Cardiac fibroblast (primary cell): ENCODE data around the gene TMEM184B.
A peak's percentile ranks its signal among the peaks of the same experiment; 100 is the strongest.

Source experiments
- DNase-seq, 2 donors: peaks; one replicate each; pipeline versions ENCODE4 v3.0.0 to v3.0.0-alpha.2; 2010; ENCODE audit warnings: low read depth in 2 of 2
- H3K4me3 ChIP-seq, 2 donors: replicated peaks in 1 of 2; 1 replicate in 1 of 2; 2 replicates in 1 of 2; pipeline ENCODE4 v1.5.1; 2011; ENCODE audit warnings: low read depth in 2 of 2, low read length in 2 of 2, mild to moderate bottlenecking in 2 of 2, moderate library complexity in 1 of 2
- TF ChIP-seq, protein P1 (sequence below): IDR thresholded peaks from one replicate; pipeline ENCODE4 v1.5.1; 2011; ENCODE audit warnings: low read depth, mild to moderate bottlenecking, low read length, inconsistent platforms

TMEM184B gene

DNA sequence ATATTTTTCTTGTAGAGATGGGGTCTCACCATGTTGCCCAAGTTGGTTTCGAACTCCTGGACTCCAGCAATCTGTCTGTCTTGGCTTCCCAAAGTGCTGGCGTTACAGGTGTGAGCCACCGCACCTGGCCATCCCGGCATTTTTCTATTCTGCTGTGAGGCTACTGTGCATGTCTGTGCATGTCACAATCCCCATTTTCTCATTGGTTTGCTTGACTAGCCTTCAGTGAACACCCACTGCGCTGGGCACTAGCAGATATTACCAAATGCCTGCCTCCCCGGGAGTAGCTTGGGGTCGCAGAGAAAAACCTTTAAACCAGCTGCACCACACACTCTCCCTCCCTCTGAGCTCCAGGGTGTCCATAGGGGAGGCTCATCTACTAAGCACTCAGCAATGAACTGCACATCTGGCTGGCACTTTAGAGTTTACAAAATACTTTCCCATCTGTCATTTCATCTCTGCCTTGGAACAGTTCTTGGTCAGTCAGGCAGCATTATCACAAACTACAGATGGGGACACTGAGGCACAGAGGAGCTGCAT is 39.5 kb upstream of the TMEM184B start:
- TF ChIP-seq, protein P1, sequence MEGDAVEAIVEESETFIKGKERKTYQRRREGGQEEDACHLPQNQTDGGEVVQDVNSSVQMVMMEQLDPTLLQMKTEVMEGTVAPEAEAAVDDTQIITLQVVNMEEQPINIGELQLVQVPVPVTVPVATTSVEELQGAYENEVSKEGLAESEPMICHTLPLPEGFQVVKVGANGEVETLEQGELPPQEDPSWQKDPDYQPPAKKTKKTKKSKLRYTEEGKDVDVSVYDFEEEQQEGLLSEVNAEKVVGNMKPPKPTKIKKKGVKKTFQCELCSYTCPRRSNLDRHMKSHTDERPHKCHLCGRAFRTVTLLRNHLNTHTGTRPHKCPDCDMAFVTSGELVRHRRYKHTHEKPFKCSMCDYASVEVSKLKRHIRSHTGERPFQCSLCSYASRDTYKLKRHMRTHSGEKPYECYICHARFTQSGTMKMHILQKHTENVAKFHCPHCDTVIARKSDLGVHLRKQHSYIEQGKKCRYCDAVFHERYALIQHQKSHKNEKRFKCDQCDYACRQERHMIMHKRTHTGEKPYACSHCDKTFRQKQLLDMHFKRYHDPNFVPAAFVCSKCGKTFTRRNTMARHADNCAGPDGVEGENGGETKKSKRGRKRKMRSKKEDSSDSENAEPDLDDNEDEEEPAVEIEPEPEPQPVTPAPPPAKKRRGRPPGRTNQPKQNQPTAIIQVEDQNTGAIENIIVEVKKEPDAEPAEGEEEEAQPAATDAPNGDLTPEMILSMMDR: no peak
- peak overlapping the region in 1 of 2 donors; percentile 82 for H3K4me3 ChIP-seq
- DNase-seq: no peak

DNA sequence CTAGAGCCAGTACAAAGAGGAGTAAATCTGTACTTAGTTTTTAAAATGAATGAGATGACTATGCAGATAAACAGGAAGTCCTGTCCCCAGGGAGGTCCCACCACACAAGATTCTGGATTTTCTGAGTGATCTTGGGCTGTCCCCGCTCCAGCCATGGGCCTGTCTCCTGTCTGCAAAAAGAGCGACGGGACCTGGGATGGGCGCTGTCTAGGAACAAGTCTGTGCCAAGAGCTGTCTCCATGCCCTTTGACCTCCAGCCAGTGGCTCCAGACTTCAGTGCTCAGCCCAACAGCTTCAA is 38.5 kb upstream of the TMEM184B start:
- no peak overlapping the region for H3K4me3 ChIP-seq
- TF ChIP-seq, protein P1: no peak
- DNase-seq: peak; percentile 28 to 72

DNA sequence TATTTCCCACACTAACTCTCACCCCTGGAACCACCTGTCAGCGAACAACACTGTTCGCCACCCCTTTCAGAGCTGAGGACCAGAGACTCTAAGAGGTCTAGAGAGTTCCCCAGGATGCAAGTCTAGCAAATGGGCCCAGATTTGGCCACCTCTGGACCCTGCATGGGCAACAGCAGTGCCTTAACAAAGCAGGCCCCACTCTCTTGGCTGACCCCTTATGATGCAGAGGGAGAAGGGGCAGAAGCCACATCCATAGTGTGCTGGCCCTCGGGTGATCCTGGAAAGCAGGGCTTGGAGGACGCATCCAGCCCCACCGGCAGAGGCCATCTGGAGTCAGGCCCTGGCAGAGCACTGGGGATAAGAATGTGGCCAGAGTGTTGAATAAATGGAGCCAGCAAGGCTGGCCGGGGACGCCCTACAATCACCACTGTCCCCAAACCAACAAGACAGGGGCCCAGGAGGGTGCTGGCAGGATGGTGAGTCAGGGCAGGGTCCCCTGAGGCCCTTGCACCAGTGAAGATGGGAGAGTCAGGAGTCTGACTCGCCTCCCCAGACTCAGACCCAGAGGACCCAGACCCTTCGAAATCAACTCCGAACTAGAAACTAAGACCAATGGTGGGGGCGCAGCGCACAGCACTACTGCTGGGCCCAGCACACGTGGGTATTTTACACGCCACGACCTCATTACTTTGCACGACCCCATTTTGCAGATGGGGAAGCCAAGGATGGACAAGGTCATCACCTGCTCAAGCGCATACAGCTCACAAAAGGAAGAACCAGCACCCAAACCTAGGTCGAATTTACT is 37.9 kb upstream of the TMEM184B start:
- peak in 1 of 2 donors; percentile 55 for DNase-seq
- H3K4me3 ChIP-seq: peak overlapping the region in 1 of 2 donors; percentile 10
- TF ChIP-seq, protein P1: no peak

DNA sequence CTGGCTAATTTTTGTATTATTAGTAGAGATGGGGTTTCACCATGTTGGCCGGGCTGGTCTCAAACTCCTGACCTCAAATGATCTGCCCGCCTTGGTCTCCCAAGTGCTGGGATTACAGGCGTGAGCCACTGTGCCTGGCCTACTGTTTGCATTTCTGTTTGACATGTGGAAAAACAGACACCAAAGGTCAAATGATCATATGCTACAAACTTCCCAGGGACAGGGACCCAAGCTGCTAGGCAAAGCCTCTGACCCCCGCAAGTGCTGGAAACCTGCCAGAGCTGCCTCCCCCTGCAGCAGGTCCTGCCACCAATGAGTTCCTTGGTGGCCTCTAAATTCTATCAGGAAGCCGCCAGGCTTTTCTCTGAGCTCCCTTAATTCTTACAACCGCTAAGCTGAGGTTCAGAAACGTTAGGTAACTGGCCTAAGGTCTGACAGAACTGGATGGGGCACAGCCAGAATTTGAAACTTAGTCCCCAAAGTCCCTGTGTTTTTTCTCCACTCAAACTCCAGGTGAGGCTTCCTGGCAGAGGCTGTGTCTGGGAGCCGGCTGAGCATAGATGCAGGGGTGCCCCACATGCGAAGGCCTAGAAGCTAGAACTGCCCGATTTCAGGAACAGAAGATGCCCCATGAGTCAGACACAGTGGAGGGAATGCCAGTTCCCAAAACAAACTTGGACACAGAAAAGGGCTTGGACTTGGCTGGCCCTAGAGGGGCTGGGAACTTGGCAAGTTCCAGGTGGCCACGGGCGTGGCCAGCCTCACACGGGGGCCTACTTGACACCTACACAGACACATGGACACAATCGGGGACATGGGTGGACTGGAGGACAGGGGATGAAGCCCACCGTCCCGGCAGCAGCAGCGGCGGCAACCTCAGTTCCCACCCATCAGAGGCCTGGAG is 37.1 kb upstream of the TMEM184B start:
- DNase-seq: peak; percentile 31 to 50
- TF ChIP-seq, protein P1: no peak
- H3K4me3 ChIP-seq: peak overlapping the region in 1 of 2 donors; percentile 10

DNA sequence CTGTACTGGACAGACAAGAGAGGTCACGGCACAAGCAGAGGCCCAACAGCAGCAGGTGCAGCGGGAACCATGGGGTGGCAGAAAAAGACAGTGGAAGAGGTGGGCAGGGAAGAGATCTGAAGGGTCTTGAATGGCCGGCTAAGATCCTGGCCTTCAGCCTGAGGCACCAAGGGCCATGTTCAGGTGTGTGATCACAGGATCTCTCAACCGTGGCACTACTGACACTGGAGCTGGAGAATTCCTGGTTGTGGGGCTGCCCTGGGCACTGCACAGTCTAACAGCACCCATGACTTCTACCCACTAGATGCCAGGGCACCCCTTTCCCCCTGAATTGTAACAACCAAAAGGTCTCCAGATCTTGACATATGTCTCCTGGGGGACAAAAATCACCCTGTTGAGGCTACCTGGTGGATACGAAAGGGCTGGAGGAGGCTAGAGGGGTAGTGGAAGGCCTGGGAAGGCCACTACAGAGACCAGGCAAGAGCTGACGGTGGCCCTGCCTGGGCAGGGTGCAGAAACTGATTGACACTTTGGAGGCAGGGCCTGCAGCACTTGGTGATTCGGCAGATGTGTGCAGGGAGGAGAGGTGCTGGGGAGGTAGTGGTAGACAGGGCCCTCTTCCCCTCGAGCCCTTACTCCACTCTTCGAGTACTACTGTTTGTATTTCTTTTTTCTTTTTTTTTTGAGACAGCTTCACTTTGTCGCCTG is 36.1 kb upstream of the TMEM184B start:
- TF ChIP-seq, protein P1: no peak
- H3K4me3 ChIP-seq: no peak overlapping the region
- DNase-seq: no peak
